Right forelimb (tissue), 1 donor: ENCODE data around the gene ARSH.
"Not testable (repeated sequence)": the region's sequence is repeated elsewhere in the genome, so short reads cannot be mapped to it uniquely, and the experiment has no call there.

Experiments
- DNase-seq: peaks from one replicate; pipeline ENCODE4 v3.0.0-alpha.2; 2018

ARSH gene

DNA sequence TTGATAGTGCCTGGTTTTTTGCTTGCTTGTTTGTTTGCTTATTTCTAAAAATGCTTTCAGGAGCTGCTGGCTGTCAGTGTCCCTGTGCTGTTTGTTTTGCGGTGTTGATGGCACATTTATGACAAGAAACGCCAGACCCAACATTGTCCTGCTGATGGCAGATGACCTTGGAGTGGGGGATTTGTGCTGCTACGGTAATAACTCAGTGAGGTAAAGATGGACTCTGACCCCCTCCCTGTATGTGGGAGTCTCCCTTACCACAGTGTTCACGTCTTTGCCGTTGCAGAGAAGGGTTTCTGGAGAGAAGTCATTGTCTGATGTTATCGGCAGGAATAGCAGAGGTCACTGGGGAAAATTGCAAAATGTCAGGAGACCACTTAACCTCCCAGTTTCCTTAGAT lies at the start of gene ARSH:
TSS of gene ARSH (plus strand) at position 52 of the 400 bp plus-strand sequence. CDS start at position 119, 67 bp downstream.
- DNase-seq = no peak

DNA sequence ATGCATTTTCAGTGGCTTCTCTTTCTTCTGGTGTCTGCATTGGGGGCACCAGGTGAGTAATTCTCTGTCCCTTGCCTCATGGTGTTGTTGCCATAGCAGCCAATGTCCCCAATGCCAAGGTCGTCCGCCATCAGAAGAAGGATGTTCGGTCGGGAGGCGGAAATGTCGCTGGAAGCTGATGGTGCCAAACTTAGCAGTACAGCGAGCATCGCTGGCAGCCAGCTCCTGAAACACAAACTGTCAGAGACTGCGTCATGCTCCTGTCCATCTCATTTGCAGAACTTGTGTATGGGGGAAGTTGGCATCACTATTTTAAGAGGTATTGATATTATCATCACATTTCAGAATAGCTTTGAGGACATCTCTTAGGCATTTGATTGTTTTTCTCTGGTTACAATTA lies 48.1 kb upstream of the ARSH start:
- DNase-seq = no peak

DNA sequence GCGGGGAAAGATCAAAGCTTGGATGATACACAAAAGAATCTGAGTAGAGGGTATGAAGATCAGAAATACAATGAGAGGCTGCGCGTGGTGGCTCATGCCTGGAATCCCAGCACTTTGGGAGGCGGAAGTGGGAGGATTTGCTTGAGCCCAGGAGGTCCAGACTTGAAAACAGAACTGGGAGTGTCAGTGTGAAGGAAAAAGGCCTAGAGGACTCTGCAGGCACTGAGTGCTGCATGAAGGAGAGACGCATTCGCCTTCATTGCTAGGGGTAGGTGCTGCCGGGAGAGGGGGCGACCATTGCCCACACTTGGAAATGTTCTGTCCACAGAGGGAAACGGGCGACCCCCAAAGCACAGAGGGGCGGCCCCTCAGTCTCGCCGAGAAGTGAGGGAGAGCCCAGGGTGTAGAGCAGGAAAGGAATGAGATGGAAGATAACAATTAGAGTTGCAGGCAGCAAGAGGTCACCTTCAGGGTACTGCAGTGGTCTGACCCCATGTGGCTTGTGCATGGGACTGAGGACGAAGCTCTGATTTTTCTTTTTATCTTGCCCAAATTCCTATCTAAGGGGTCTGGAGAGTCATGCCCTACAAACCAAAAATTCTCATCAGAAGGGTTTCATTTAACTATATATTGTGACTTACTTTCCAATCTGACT lies 45.4 kb upstream of the ARSH start:
- DNase-seq = no peak

DNA sequence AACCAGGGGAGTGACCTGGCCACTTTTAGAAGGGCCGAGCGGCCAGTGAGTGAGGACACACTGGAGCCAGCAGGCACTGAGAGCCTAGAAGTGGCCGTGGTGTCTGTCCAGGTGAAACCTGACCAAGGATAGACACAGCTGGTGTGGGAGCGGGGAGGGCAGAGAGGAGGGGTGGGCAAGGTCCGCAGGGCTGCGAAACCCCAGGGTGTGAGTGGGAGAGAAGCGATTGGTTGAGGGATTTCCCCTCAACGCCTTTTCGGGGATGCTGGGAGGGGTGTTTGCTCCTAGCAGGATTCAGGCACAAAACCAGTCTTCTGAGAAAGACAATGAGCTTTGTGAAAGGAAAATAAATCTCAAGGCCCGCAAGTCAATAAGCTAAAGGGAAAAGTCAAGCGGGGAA lies 44.0 kb upstream of the ARSH start:
- DNase-seq = no peak

DNA sequence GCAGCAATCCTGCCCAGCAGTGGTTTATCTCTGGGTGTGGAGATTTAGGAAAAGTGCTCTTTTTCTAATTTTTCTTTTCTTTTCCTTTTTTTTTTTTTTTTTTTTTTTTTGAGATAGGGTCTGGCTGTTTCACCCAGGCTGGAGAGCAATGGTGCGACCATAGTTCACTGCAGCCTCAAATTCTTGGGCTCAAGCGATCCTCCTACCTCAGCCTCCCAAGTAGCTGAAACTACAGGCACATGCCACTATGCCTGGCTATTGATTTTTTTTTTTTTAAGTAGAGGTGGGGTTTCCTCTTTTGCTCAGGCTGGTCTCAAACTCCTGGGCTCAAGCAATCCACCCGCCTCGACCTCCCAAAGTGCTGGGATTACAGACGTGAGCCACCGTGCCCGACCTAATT lies 42.9 kb upstream of the ARSH start:
- DNase-seq = not testable (repeated sequence)

DNA sequence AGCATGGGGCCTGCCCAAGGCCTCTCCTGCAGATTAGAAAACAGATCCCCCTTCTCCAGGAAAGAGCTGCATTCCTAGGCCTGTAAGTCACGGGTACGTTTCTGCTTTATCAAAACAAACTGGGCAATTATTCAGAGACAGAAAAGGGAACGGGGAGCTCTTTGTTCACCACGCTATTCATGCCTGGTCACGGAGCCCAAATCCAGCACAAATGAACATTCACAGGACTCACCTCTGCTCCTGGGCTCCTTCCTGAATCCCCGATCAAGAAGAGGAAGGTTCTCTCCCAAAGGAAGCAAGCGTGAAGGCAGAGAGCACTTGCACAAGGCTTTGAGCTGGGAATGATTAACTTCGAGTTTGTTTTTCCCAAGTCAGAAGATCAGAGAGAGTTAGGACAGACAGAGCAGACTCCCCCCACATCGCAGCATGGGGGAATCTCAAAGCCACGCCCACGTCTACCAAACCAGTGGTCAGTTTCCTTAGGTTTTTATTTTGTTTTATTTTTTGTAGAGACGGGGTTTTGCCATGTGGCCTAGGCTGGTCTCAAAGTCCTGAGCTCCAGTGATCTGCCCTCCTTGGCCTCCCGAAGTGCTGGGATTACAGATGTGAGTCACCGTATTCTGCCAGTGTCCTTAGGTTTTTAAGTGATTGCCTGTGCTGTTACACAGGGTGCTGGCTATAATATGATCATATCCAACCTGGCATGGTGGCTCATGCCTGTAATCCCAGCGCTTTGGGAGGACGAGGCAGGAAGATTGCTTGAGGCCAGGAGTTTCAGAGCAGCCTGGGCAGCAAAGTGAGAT lies 42.2 kb upstream of the ARSH start:
- not testable (repeated sequence) for DNase-seq

GRCh38 chrX:2965965-2966364 lies 40.4 kb upstream of the ARSH start:
- DNase-seq = no peak

GRCh38 chrX:2967012-2967411 lies 39.3 kb upstream of the ARSH start:
- DNase-seq = no peak

GRCh38 chrX:2967584-2967983 lies 38.8 kb upstream of the ARSH start:
- no peak for DNase-seq

GRCh38 chrX:2967998-2968909 lies 38.1 kb upstream of the ARSH start:
- DNase-seq = peak; percentile 46

GRCh38 chrX:2969021-2969420 lies 37.3 kb upstream of the ARSH start:
- no peak for DNase-seq

GRCh38 chrX:2972391-2972790 lies 34.0 kb upstream of the ARSH start:
- no peak for DNase-seq

- DNase-seq = no peak
These were observed 31.4 kb upstream of the ARSH start for GRCh38 chrX:2974961-2975360.

DNA sequence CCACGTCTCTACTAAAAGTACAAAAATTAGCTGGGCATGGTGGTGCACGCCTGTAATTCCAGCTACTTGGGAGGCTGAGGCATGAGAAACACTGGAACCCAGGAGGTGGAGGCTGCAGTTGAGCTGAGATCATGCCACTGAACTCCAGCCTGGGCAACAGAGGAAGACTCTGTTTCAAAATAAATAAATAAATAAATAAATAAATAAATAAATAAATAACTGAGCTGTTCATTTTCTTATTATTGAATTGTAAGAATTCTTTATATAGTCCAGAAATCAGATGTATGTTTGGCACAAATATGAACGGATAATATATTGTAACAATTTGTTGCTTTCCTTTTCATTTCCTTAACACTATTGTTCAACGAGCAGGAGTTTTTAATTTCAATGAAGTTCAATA lies 27.7 kb upstream of the ARSH start:
- DNase-seq = not testable (repeated sequence)

GRCh38 chrX:2984342-2984741 lies 22.0 kb upstream of the ARSH start:
- DNase-seq = no peak

GRCh38 chrX:2989565-2989964 lies 16.8 kb upstream of the ARSH start:
- no peak for DNase-seq

DNA sequence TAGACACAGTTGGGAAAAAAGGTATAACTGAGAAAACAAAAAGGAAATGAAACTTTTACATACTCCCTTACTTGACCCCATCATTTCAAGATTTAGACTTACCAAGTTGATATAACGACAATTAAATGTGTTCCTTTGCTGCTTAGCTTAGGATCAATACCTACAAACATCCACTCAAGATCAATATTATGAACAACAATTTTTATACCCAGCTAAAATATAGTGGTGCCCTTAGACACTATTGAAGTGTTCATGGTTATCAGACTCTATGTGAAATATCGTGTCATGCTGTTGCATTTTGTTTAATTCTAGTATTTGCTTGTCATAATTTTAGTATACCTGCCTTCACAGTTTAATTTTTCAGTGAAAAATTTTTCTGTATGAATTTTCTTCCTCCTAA lies 4.2 kb downstream of the ARSH start:
- DNase-seq = no peak

DNA sequence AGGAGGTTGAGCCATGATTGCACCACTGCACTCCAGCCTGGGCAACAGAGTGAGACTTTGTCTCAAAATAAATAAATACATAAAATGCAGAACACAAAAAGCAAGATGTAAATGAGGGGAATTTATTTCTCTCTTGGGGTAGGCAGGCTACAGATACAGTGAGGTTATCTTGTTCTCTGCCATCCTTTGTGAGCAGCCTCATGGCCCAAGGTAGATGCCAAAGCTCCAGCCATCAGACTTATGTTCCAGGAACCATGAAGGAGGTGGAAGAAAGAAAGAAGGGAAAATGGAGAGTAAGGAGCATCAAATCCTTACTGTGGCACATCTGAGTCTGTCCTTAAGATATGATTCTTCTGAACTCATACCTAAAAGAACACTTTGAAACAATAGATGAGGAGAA lies 11.1 kb downstream of the ARSH start:
- no peak for DNase-seq

GRCh38 chrX:3024176-3024575 lies 17.8 kb downstream of the ARSH start:
- DNase-seq = no peak

DNA sequence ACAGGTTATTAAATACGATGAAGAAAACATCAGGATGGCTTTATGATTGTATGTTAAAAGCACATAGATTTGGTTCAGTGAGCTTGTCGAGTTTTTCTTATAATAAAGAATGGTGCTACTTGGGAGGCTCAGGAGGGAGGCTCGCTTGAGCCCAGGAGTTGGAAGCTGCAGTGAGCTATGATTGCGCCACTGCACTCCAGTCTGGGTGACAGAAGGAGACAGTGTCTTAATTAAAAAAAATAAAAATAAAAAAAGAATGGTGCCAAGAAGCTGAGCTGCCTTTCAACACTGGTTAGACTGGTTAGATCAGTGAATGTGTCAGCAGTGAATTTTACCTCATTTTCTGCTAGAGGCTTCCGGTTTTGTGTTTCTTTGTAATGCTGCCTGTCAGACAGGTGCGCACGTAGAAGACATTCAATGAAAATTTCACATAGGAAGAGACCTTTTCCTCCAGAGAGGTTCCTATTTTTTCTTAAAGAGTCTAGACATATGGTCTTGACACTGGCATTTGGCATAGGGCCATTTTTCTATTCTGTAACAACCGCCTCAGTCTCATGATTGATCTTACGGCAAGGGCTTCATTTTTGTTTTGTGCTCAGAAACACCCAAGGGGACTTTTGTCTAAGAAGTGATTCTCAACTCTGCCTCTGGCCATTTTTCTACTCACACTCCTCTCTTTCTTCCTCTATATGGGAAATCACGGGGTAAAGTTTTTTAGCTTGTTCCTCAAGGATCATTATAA lies 19.9 kb downstream of the ARSH start:
- DNase-seq = no peak

- DNase-seq = no peak
These were observed 22.8 kb downstream of the ARSH start for GRCh38 chrX:3029129-3029528.

DNA sequence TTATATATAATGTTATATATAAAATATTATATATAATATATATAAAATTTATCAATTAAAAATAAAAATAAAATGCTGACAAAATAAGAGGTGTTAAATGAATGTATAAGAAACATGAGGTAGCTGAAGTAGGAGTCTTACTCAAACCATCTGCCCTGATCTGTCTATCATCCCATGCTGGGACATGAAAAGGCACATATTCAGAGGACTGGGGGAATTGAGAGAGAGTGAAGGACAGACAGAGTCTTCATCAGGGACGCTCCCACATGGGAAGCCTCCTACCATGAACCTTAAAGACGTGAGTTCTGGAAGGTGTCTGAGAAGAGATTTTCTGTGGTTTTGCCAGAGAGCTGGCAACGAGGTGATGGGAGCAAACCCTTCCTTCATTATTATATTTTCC lies 30.9 kb downstream of the ARSH start:
- no peak for DNase-seq

GRCh38 chrX:3044196-3044595 lies 37.9 kb downstream of the ARSH start:
- no peak for DNase-seq
